SK-N-MC (cell line): ENCODE data around the gene PEAK1.

Source experiments
- EZH2 ChIP-seq: fragments of 200-600 bp; sonication (generic); IDR thresholded peaks from one replicate; pipeline ENCODE4 v1.6.1; 2017; ENCODE audit warnings: antibody characterized with exemption
- POLR2AphosphoS5 ChIP-seq: IDR thresholded peaks from 2 replicates; pipeline ENCODE4 v1.6.1; 2012; ENCODE audit warnings: mild to moderate bottlenecking, low read depth, low read length, borderline replicate concordance

GRCh38 chr15:77171221-77171967 is 248.5 kb downstream of the PEAK1 start:
- TF ChIP-seq POLR2AphosphoS5 (no peak), EZH2 (no peak)
